SK-N-SH treated with all-trans-retinoic acid at 6 μM for 48 hours (cell line): Measurements from ENCODE around the gene NEDD1.

ENCODE experiments used
- BACH2 ChIP-seq: fragments of 250-450 bp; sonication (Bioruptor Pico); IDR thresholded peaks from 2 replicates; pipeline ENCODE4 v1.9.0; 2021; ENCODE audit warnings: mild to moderate bottlenecking, borderline replicate concordance
- CREB5 ChIP-seq: fragments of 250-450 bp; sonication (Bioruptor Pico); IDR thresholded peaks from 2 replicates; pipeline ENCODE4 v1.5.1; 2020; ENCODE audit warnings: low read depth, mild to moderate bottlenecking, moderate library complexity
- CSDC2 ChIP-seq: fragments of 250-450 bp; sonication (Bioruptor Pico); IDR thresholded peaks from 2 replicates; pipeline ENCODE4 v1.5.0; 2020; ENCODE audit warnings: mild to moderate bottlenecking, moderate library complexity
- ESRRG ChIP-seq: fragments of 250-450 bp; sonication (Bioruptor Pico); IDR thresholded peaks from 2 replicates; pipeline ENCODE4 v1.6.1; 2021; ENCODE audit warnings: mild to moderate bottlenecking
- GLIS3 ChIP-seq: fragments of 250-450 bp; sonication (Bioruptor Pico); IDR thresholded peaks from 2 replicates; pipeline ENCODE4 v1.5.0; 2020; ENCODE audit warnings: mild to moderate bottlenecking, moderate library complexity
- PATZ1 ChIP-seq: fragments of 250-450 bp; sonication (Bioruptor Pico); IDR thresholded peaks from 2 replicates; pipeline ENCODE4 v1.8.0; 2020; ENCODE audit warnings: mild to moderate bottlenecking, moderate library complexity, borderline replicate concordance
- PPARA ChIP-seq: fragments of 250-450 bp; sonication (Bioruptor Pico); IDR thresholded peaks from 2 replicates; pipeline ENCODE4 v1.5.0; 2020; ENCODE audit warnings: mild to moderate bottlenecking, borderline replicate concordance
- RARB ChIP-seq: fragments of 250-450 bp; sonication (Bioruptor Pico); IDR thresholded peaks from 2 replicates; pipeline ENCODE4 v1.8.0; 2021; ENCODE audit warnings: mild to moderate bottlenecking, moderate library complexity
- ZFP3 ChIP-seq: fragments of 250-450 bp; sonication (Bioruptor Pico); IDR thresholded peaks from 2 replicates; pipeline ENCODE4 v1.5.0; 2020; ENCODE audit warnings: mild to moderate bottlenecking, moderate library complexity
- ZFP30 ChIP-seq: fragments of 450-650 bp; formaldehyde crosslinking; IDR thresholded peaks from 2 replicates; pipeline ENCODE4 v1.5.0; 2022; ENCODE audit warnings: mild to moderate bottlenecking, moderate library complexity
- ZNF8 ChIP-seq: fragments of 450-650 bp; formaldehyde crosslinking; IDR thresholded peaks from 2 replicates; pipeline ENCODE4 v1.5.0; 2020; ENCODE audit warnings: mild to moderate bottlenecking, moderate library complexity

GRCh38 chr12:96889273-96889933, 17.7 kb upstream of the NEDD1 start:
- TF ChIP-seq RARB (CRISPR knock-in tag): no peak
- no peak for TF ChIP-seq PATZ1 (CRISPR knock-in tag)
- no peak for TF ChIP-seq PPARA
- TF ChIP-seq CSDC2 (CRISPR knock-in tag): no peak
- TF ChIP-seq GLIS3 (CRISPR knock-in tag): no peak
- no peak for TF ChIP-seq CREB5
- TF ChIP-seq BACH2 (CRISPR knock-in tag): no peak
- no peak for TF ChIP-seq ZNF8
- no peak for TF ChIP-seq ESRRG (CRISPR knock-in tag)
- TF ChIP-seq ZFP3 (CRISPR knock-in tag): no peak
- no peak for TF ChIP-seq ZFP30 (CRISPR knock-in tag)
